NCI-H2107 treated with DMSO at 0.1 percent for 48 hours (cell line): ENCODE measurements around the gene SPOCK1.

ENCODE experiments used
- DNase-seq: peaks from one replicate; lab custom pipeline; 2025; ENCODE audit not compliant: unreplicated experiment; lab: John Stamatoyannopoulos, UW

Gene SPOCK1

DNA sequence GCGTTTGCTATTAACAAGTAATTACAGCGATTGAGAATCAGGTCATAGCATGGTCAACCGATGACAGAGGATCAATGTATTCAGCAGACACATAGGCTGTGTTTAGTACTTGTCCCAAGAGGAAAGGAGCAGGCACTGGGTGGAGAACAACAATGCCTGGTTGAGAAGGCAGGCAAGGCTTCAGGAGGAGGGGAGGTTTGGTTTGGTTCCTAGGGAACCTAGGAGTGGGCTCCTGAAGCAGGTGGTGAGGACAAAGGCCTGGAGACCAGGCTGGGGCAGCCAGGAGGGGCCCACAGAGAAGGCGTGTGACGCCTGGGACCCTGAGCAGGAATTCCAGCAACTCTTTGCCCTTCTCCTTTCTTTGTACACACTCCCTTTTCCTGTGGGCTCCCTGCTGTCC is 195.6 kb downstream of the SPOCK1 start:
- no peak for DNase-seq

- DNase-seq, result no peak
These were observed 198.5 kb downstream of the SPOCK1 start for GRCh38 chr5:137300411-137301240.

DNA sequence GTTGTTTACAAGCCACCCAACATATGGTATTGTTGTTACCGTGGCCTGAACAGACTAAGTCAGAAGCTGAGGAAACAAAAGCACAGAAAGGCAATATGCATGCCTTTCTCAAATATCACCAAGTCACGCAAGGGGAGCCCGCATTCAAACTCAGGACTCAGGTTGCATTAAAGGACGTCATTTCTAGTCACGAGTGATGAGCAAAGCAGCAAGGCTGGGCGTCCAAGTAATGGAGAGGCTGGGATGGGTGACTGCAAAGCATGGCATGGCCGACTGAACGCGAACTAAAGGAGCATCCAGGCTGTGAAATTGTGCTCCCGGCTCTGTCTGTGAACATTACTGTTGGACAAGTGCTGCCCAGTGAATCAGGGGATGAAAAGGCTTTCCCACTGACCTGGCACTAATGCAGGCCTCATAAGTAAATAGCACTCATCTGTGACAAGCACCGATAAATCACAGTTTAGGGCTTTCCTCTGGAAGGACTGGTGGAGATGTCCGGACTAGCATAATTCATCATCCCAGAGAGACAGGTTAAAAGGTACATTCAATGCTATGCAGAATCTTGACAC is 202.8 kb downstream of the SPOCK1 start:
- no peak for DNase-seq

DNA sequence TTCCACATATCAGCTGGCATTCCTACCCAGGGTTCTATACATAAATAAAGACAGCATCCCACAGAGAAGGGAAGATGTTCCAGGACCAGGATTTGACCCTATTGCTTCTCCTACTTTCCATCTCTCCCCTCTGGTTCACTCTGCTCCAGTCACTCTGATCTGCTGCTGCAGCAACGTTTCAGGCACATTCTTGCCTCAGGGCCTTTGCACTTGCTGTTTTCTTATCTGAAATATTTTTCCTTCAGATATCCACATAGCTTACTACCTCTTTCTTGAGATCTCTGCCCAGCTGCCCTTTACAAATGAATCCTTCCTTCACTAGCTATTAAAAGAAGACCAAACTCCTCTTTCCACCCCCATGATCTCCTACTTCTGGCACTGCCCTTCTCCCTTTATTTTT is 204.5 kb downstream of the SPOCK1 start:
- no peak for DNase-seq

- no peak for DNase-seq
These were observed 206.6 kb downstream of the SPOCK1 start for GRCh38 chr5:137292461-137293027.

- DNase-seq, result no peak
These were observed 207.7 kb downstream of the SPOCK1 start for GRCh38 chr5:137291436-137291835.

DNA sequence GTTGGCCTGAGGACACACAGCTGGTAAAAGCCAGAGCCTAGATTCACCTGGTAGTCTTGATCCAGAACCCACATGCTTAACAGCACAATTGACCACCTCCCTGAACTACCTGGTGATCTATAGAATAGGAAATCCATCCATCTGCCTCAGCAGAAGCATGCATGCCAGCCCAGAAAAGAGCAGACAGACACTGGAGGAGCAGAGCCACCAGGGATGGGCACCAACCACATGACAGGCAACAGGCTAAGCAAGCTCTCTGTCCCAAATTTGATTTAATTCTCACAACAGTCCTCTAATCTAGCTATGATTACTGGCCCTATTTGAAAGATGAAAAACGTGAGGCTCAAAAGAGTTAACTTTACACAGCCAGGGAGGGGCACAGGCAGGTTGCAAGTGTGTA is 208.1 kb downstream of the SPOCK1 start:
- DNase-seq, result no peak

- no peak for DNase-seq
These were observed 208.8 kb downstream of the SPOCK1 start for GRCh38 chr5:137290373-137290772.

- DNase-seq, result no peak
These were observed 209.3 kb downstream of the SPOCK1 start for GRCh38 chr5:137289856-137290255.

GRCh38 chr5:137287569-137287968 is 211.6 kb downstream of the SPOCK1 start:
- no peak for DNase-seq

- no peak for DNase-seq
These were observed 213.0 kb downstream of the SPOCK1 start for GRCh38 chr5:137286025-137286610.

DNA sequence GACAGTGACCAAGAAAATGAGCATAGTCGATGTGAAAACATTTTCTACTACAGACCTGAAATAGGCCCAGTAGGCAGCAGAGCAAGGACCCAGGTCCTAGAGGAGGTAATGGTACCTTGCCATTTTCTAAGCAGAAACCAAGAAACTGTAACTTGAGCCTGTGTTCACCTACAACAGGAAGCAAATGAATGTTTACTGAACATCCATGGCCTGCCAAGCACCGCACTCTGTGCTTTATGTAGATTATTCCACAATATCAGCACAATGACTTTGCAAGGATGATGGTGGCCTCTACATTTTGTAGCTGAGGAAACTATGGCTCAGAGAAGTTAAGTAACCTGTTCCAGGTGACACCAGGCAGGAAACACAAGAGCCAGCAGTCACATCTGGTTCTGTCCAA is 215.3 kb downstream of the SPOCK1 start:
- DNase-seq, result no peak

DNA sequence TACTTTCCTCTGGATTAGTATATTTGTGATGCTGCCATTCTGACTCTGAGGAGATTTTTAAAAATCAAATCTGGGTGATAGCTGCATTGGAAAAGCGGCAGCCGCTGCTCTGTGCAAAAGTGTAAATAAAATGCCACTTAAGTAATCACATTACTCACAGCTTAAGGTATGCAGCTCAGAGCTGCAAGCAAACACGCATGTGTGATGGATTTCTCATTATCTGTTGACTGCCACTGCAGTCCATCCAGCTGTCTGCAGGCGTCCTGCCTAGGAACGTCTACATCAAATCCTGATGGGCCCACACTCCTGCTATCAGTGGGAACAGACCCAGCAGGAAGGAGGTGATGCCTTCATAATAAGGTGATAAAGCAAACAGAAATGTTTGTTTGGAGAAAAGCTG is 216.9 kb downstream of the SPOCK1 start:
- DNase-seq, result no peak

DNA sequence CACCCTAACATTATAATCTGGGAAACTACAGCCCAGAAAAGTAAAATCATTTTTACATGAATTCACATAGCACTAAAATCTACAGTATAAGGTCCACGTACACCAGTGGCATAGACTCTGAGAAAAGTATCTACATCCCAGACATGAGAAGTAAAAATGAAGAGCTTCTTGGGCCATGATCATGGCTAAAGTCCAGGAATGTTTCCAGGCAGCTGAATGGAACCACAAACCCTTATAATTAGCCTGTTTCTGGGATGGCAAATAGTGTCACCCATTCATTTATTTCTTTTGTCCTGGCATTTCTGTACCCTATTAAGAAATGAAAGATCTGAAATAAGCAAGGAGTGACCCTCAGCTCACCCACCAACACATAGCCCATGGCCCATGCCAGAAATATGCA is 217.9 kb downstream of the SPOCK1 start:
- DNase-seq, result no peak

DNA sequence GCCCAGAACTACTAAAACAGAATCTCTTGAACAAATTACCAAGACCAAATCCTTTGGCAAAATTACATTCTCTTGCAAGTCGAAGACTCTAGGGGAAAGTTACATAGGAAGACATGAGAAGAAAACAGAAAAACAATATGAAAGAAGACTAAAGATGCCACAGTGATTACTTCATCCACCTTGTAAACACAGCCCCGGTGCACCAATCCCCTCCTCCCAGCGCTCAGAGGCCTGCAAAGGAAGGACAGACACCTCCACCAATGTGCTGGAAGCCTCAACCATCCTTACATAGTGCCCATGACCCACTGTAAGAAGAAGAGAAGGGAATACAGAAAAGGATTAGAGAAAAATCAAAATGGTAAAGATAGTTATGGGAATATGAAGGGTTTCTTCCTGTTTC is 218.5 kb downstream of the SPOCK1 start:
- DNase-seq, result no peak

GRCh38 chr5:137279521-137280231 is 219.4 kb downstream of the SPOCK1 start:
- DNase-seq, result peak; percentile 30

- DNase-seq, result no peak
These were observed 220.7 kb downstream of the SPOCK1 start for GRCh38 chr5:137278476-137278875.

GRCh38 chr5:137275083-137275482 is 224.0 kb downstream of the SPOCK1 start:
- DNase-seq, result no peak

- DNase-seq, result no peak
These were observed 225.6 kb downstream of the SPOCK1 start for GRCh38 chr5:137273511-137273910.

DNA sequence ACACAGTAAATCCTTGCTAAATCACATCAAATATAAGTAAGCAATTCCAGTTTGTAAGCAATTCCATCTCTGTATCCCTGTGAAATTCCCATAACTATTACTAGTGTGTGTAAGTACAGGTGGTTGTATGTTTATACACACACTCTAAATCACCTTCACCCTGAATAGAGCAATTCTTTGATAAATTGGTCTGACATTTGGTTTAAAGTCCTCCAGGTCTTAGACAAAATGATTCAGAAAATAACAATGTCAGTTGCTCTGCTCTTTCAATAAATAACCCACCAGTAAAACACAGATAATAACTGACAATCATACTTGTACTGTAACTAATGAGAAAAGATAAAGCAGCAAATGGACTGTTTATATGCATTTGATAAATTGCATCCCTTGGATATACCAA is 226.3 kb downstream of the SPOCK1 start:
- DNase-seq, result no peak

DNA sequence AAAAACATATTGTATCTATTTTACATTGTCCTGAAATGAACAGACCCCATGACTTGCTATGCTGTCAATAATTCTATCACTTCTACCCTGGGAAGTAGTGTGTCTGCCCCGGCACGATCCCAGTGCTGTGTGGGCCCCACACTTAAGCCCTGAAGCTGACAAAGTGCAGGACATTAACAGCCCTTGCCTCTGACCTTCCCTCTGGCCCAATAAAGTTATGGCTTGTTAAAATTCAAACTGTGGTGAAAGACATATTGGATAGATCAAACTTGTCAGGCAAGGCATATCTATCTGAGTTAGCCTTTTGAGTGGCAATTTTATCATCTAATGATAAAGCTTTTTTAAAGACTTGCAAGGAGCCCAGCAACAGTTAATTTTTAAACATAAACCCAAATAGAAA is 229.2 kb downstream of the SPOCK1 start:
- no peak for DNase-seq
